H1 (cell line): Measurements from ENCODE around the gene LRRC14B. TPM values are rescaled to one million over a fixed set of nuclear protein-coding genes. Genes with fewer than 3 reads are reported as not detected.

Experiments
- EGR1 ChIP-seq: IDR thresholded peaks from 2 replicates; pipeline ENCODE4 v1.6.1; 2011; ENCODE audit warnings: low read depth, low read length, borderline replicate concordance
- polyA plus RNA-seq, 7 experiments: library from polyadenylated mRNA; depleted of rRNA in 3 of 7; stranded (reverse) in 5 of 7; unstranded in 2 of 7; fragments of >200 nt in 5 of 7; fragments of 200-250 nt in 2 of 7; gene quantifications; 1 replicate in 5 of 7; 2 replicates in 1 of 7; 4 replicates in 1 of 7; pipeline versions ENCODE4 v1.2.1 to v1.2.3, GENCODE V29; 2011 to 2013; ENCODE audit warnings: missing spikeins in 2 of 7, mixed read lengths in 2 of 7
- total RNA-seq: library from RNA; stranded (reverse); fragmentation: NEBNext Ultra II Directional; extraction: Animal tissue kit (Norgen Biotek cat#: 25700); gene quantifications from 2 replicates; pipeline ENCODE4 v1.2.1, GENCODE V29; 2021

LRRC14B gene
- total and polyA plus RNA-seq, 2 of the 8 experiments (the other 6 are each of a cell fraction or from before 2014, with no cell fraction given): not detected

- no peak for TF ChIP-seq EGR1
- TF ChIP-seq, all 59 proteins: peak for 4
Observed at GRCh38 chr5:142246-142810, 49.0 kb upstream of the LRRC14B start (continued).
